Measurements from ENCODE around the gene SMIM23.

Gene SMIM23

DNA sequence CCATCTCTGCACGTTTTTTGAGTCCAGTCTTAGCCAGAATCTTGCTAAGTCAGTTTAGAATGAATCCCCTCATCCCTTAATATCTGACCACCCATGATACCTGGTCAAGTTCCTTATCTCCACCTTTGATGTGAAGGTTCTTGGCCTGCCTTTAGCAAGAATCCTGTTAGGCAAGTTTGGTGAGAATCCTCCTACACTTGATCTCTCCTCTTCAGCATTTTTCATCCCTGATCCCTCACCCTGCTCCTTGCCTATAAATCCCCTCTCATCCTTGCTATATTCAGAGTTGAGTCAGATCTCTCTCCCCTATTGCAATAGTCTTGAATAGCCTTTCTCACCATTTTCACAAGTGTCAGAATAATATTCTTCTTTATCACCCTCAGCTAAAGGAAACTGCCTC lies 31.0 kb downstream of the SMIM23 start:
- no peak for DNase-seq (ENCODE audit: low read depth)

DNA sequence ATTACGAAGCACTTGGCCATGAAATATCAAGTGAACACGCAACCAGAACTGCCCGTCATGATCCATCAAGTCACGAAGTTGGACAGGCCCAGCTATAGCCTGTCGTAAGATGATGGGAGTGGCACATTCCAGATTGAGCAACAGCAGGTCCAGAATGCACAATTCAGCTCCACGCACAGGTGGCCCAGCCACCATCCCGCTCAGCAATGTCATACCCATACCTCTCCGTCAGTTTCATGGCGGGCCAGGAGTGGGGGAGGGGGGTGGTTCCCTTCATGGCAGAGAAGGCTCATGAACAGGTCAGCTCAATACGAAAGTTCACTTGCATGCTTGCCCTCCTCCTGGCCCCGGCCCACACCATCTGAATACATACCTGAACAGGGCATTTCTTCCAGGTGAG lies 34.9 kb downstream of the SMIM23 start:
- DNase-seq (ENCODE audit: low read depth) = no peak

DNA sequence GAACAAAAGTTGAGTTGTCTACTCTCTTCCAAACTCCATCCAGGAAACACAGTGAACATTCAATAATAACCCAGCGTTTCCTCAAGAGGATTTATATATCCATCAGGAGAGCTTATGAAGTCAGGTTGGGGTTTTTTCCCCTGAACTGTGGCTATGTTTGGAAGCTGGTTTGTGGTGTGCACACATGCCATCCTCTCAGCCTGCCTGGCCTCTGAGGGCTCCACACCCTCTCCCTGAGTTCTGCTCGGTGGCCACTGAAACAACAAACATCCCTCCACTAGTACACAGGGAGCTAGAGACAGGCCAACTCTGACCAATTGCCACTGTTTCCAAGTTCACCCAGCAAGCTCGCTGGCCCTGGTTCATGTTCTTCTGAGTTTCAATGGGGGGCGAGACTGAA lies 35.7 kb downstream of the SMIM23 start:
- no peak for DNase-seq (ENCODE audit: low read depth)

DNA sequence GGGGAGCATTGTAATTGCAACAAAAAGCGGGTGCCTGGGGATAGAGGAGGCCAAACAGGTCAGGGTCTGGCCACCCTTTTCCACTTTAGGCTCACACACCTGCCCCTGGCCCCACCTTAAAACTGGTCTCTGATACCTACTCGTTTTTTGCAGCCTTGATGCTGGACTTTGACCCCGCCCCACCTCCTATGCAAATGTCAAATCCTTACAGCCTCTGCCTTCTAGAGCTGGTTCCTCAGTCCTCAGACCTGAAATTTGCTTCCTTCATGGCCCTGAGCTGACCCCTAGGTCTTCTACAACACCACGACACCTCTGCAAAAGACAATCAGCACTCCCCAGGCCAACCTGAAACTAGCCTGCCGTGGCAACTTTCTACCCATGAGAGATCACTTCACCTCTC lies 37.7 kb downstream of the SMIM23 start:
- DNase-seq (ENCODE audit: low read depth) = no peak

DNA sequence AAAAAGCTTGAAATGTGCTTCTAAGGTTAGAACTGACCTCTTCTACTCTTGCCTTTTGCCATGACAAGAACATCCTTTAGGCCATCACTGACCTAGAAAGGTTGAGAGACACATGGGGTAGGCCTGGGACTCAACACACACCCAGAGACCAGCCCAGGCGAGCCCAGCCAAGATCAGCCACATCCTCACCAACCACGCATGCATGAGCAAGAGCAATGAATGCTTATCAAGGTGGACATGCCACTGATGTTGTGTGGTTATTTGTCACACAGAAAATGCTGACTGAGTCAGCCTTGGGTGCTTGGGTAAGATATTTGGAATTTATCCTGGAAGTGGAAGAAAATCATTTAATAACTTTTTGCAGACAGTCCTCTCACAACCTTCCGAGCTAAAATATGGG lies 39.4 kb downstream of the SMIM23 start:
- DNase-seq (ENCODE audit: low read depth) = no peak

DNA sequence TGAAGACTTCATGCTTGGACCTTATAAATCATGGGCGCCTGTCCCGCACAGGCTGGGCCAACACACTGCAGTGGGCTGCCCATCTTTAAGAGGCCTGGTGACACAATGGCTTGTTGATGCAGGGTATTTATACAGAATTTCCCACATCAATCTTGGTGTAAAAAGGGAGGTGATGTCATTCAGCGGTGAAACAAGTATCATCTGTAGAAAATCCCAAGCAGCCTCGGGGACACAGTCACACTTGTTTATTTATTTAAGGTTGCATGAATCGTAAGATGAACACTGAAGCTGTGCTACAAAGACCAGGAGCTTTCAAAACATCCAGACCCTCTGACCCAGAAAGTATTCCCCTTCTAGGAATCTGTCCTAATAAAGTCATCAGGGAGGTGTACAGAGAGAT lies 40.5 kb downstream of the SMIM23 start:
- no peak for DNase-seq (ENCODE audit: low read depth)

DNA sequence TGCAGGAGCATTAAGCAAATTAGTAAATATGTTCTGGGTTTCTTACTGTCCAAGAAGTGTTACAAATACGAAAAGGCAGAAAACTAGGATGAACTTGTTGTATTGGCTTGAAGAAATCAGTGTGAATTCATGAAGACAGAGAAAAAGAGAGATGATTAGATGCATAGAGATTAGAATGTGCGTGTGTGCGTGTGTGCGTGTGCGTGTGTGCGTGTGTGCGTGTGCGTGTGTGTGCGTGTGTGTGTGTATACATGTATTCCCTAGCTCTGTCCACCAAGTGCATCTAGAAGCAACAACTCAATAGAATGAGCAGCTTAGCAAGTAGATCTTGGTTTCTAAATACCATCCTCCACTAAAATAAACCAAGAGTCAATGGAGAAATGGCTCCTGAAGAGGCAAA lies 41.5 kb downstream of the SMIM23 start:
- DNase-seq (ENCODE audit: low read depth) = no peak

DNA sequence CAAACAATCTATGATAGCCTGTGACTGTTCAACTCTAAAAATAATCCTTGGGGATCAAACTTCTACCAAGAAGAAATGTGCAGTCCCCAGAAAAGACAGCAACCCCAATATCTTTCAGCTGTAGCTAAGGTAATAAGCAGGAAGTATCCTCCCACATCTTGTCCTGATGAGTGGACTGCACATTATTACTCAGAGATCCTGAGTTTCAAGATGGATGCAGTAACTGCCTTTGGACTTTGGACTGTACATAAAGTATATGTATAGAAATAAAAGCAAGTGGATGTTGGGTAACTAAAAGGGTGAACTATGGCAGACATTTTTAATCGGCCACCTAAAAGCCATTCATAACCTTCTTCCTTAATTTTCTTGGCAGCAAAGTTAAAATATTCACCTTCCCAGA lies 45.1 kb downstream of the SMIM23 start:
- DNase-seq (ENCODE audit: low read depth) = no peak

DNA sequence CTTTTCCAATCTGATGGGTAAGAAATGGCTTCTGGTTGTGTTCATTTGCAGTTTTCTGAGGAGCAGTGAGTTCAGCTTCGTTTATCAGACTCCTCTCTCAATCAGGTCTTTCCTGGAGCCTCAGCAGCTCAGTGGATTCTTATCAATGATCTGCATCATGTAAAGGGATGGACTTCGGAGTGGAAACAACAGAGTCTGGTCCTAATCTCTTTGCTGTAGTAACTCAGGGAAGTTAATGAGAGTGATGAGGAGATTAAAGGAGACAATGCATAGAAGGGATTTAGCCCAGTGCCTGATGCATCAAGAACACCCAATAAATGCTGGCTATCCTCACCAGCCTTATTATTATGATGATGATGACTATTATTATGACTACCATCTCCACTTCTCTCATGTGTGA lies 47.2 kb downstream of the SMIM23 start:
- no peak for DNase-seq (ENCODE audit: low read depth)

DNA sequence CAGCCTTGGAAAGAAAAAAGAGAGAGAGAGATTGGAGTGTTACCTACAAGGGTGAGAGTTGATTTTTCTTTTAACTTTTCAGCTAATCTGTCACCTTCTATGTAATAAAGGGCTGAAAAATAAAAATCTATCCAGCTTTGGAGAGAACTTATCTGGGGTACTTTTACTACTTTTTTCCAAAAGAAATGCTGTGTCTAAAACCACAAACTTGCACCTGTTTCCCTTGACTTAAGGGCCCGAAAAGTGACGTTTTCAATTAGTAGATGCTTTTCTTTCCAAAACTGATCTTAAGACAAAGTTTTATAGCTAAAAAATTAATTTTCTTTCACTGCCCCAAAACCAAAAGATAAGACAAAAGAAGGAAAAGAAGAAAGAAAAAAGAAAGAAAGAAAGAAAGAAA lies 48.8 kb downstream of the SMIM23 start:
- no peak for DNase-seq (ENCODE audit: low read depth)

DNA sequence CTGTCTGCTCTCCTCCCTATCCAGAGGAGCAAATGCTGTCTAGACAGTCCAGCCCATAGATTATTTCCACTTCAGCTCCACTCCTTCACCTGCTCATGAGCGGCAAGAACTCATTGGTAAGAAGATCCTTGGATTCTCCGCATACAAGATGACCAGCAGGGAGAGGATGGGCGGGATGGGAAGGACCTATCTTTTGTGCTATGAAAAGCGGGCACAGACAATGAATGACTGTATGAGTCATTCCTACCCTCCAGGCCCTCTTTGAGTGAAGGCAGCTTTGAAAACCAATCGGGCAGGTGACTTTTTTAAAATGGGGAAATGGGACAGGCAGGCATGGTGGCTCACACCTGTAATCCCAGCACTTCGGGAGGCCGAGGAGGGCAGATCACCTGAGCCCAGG lies 49.4 kb downstream of the SMIM23 start:
- DNase-seq (ENCODE audit: low read depth) = no peak

DNA sequence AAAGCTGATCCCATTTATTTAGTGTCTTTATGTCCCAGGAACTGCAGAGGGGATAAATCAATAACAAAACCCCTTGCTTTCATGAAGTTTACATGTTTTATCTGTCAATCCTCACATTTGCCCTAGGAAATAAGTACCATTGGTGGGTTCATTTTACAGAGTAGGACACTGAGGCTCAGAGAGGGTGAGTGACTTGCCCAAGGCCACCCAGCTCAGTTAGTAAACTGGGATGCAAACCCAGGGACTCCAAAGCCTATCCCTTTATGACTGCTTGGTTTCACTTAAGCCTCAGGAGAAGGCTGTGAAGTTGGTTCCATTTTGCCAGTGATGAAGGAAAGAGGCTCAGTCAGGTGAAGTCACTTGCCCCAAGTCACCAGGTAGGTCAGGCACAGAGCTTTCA lies 51.9 kb downstream of the SMIM23 start:
- DNase-seq (ENCODE audit: low read depth) = no peak

DNA sequence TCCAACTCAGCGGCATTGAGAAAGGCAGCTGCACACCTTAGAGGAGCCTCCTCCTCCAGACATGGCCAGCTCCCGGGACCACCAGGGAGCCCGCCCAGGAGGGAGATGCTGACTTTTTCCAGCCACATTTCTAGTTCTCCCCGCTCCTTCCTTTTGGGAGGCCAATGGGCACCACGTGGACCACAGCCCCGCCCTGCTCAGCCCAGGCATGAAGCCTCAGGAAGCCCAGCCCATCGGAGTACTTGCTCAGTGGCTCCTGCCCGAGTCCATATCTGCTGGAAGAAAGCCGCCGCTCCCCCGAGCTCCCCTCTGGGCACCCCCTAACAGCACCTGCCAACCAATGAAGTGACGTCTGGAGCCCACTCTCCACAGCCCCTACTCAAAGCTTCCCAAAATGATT lies 52.4 kb downstream of the SMIM23 start:
- no peak for DNase-seq (ENCODE audit: low read depth)

DNA sequence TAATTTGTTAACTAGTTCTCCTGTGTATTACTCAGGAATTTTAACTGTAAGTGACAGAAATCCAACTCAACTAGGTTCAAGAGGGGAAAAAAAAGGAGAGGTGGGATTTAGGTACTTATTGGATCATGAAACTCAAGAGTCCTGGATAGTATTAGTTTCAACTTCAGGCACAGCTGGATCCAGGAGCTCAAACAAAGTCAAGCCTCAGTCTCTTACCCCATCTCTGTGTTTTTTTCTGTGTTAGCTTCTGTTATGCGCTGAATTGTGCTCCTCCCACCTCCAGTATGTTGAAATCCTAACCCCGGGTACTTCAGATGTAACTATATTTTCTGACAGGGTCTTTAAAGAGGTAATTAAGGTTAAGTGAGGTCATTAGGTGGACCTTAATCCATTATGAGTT lies 53.5 kb downstream of the SMIM23 start:
- DNase-seq (ENCODE audit: low read depth) = no peak

DNA sequence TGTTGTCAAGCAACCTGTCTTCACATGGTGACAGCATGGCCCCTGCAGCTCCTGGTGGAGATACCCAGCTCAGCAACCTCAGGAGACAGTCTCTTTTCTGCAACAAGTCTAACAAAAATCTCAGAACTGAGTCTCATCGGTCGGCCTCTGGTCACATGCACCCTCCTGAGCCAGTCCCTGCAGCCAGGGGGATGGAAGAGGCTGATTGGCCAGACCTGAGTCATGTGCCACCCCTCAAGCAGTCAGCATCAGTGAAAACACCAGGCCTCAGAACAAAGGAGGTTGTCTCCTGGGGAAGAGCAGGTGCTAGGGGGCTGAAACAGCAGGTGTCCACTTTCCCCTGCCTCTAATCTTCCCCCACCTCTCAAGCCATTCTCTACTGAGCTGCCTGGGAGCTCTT lies 54.4 kb downstream of the SMIM23 start:
- DNase-seq (ENCODE audit: low read depth) = no peak

All from stimulated activated CD4-positive, alpha-beta T cell treated with anti-CD3 and anti-CD28 coated beads, Interleukin-2, amount 100 ng/mL, for 4 hours (primary cell).